HG03442 (cell line): Measurements from ENCODE around the gene ERCC6.

ENCODE experiments used
- ATAC-seq: cut with Tn5 transposase; IDR thresholded peaks from one replicate; pipeline ENCODE4 v1.9.1; 2021; ENCODE audit warnings: mild to moderate bottlenecking, moderate library complexity; ENCODE audit not compliant: unreplicated experiment

The ERCC6 gene

GRCh38 chr10:49549640-49550346 lies 10.9 kb upstream of the ERCC6 start:
- no peak for ATAC-seq

GRCh38 chr10:49543604-49544003 lies 4.7 kb upstream of the ERCC6 start:
- no peak for ATAC-seq

- ATAC-seq, result no peak
These were observed 3.4 kb upstream of the ERCC6 start for GRCh38 chr10:49542353-49542752.

GRCh38 chr10:49541762-49542161 lies 2.8 kb upstream of the ERCC6 start:
- no peak for ATAC-seq

- ATAC-seq, result no peak
These were observed 1.3 kb upstream of the ERCC6 start for GRCh38 chr10:49540056-49540797.

- ATAC-seq, result no peak
These were observed 482 bp upstream of the ERCC6 start for GRCh38 chr10:49539320-49539885.

GRCh38 chr10:49534670-49535381 lies 4.1 kb downstream of the ERCC6 start:
- ATAC-seq, result peak; percentile 61

GRCh38 chr10:49532461-49532860 lies 6.5 kb downstream of the ERCC6 start:
- no peak for ATAC-seq

- no peak for ATAC-seq
These were observed 9.9 kb downstream of the ERCC6 start for GRCh38 chr10:49528977-49529506.

GRCh38 chr10:49527850-49528249 lies 11.1 kb downstream of the ERCC6 start:
- no peak for ATAC-seq

- ATAC-seq, result no peak
These were observed 11.9 kb downstream of the ERCC6 start for GRCh38 chr10:49527061-49527460.

- no peak for ATAC-seq
These were observed 12.3 kb downstream of the ERCC6 start for GRCh38 chr10:49526619-49527018.

- no peak for ATAC-seq
These were observed 14.4 kb downstream of the ERCC6 start for GRCh38 chr10:49524496-49524895.

GRCh38 chr10:49523301-49523700 lies 15.6 kb downstream of the ERCC6 start:
- no peak for ATAC-seq

- ATAC-seq, result no peak
These were observed 17.9 kb downstream of the ERCC6 start for GRCh38 chr10:49521062-49521461.

GRCh38 chr10:49520122-49520775 lies 18.7 kb downstream of the ERCC6 start:
- ATAC-seq, result no peak

GRCh38 chr10:49519717-49520116 lies 19.2 kb downstream of the ERCC6 start:
- ATAC-seq, result no peak

GRCh38 chr10:49518982-49519578 lies 19.8 kb downstream of the ERCC6 start:
- ATAC-seq, result no peak

GRCh38 chr10:49518566-49518965 lies 20.4 kb downstream of the ERCC6 start:
- no peak for ATAC-seq

GRCh38 chr10:49516216-49516970 lies 22.5 kb downstream of the ERCC6 start:
- ATAC-seq, result no peak
